ENCODE measurements around the gene ATAD5.
"Not testable (repeated sequence)": the region's sequence is repeated elsewhere in the genome, so short reads cannot be mapped to it uniquely, and the experiment has no call there.

Gene ATAD5

GRCh38 chr17:30910151-30910550 lies 78.4 kb downstream of the ATAD5 start:
- DNase-seq (ENCODE audit: low read depth in 3 of 3) = not testable (repeated sequence)

DNA sequence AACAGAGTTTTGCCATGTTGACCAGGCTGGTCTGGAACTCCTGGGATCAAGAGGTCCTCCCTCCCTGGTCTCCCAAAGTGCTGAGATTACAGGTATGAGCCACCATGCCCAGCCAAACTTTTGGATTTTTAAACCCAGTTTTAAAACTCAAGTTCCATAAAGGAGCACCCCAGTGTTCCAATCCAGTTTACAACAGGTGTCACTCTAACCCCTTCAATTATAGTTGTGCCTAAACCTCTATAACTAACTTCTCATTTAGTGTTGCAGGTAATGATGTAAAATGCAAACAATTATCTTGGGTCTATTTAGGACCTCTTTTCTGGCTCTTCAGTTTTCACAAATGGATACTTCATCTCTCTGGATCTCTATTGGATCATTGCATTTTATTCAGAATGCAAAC lies 82.2 kb downstream of the ATAD5 start:
- DNase-seq (ENCODE audit: low read depth in 3 of 3) = no peak

DNA sequence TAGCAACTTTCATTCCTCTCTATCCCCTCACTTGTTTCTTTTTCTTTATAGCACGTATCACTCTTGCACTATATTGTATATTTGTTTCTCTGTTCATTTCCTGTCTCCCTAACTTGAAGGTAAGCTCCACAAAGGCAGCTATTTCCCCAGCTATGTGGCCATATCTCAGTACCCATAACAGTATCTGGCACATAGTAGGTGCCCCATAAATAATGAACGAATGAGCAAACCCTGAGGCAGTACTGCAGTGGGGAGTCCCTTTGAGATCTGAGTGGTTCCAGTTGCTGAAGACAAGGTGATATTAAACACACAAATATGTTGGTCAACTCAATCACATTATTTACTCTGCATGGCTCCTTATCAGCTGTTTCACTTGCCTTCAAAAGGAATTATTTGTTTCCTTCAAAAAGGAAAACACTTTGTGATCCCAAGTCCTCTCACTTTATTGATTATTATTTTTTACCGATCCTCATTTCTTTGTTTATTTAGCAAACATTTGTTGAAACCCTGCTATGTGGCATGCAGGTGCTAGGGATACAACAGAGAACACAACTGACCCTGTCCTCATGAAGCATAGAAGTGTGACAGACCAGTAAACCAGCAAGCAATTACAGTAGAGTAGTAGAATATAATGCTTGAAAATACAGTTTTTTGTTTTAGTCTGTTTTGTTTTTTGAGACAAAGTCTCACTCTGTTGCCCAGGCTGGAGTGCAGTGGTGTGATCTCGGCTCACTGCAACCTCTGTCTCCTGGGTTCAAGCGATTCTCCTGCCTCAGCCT lies 84.3 kb downstream of the ATAD5 start:
- DNase-seq (ENCODE audit: low read depth in 3 of 3) = no peak

DNA sequence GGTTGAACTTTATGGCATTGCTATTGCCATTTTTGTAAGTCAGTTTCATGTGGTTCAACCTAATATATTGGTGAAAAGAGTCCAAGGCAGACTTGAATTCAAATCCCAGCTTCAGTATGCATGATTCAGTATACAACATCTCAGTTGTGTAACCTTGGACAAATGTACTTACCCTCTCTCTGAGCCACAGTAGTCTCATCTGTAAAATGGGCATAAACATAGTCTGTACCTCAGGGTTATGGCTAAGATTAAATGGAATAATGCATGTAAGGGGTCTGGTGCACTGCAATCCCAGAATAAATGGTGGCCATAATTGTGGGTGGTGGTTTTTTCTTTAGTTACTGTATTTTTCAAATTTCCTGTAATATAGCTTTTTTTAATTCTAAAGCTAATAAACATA lies 85.3 kb downstream of the ATAD5 start:
- no peak for DNase-seq (ENCODE audit: low read depth in 3 of 3)

GRCh38 chr17:30920282-30920681 lies 88.5 kb downstream of the ATAD5 start:
- DNase-seq (ENCODE audit: low read depth in 3 of 3) = no peak

DNA sequence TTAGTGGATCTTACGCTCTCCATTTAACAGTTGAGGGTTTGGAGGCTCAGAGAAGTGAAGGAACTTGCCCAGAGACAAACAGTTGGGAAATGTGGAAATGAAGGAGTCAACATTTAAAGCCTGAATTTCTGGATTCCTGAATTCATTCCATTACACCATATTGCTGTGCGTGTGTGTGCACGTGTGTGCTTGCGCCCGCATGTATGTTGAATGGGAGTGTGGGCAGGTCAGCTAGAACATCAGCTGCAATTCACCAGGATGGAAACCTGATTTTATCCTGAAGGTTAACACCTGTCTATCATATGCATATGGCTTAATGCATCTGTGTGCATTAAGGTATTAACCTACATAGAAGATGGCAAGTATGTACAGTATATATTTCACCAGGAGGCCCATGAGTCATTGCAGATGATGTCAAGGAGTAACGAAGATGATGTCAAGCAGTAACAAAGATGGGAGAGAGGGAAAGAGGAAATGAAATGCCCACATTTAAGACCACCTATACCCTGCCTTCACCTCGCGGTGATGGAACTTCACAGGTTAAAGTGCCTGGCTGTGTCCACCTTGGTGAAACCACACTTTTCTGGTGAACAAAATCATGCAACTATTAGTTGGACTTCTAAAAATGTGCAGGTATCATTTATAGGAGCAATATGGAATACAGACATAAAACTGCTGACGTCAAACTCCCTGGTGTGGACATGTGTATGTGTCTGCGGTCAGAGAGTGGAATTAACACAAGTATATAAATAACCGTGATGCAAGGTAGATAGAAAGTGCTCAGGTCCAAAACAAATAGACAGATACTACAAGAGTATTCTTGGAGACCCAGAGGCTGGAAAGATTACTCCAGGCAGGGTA lies 89.1 kb downstream of the ATAD5 start:
- DNase-seq (ENCODE audit: low read depth in 3 of 3) = no peak

GRCh38 chr17:30921544-30922196 lies 89.9 kb downstream of the ATAD5 start, which contains the start of gene ADAP2:
Gene ADAP2, plus strand, starts transcription at chr17:30921945. Its CDS starts 70 bp downstream, at chr17:30922015.
- DNase-seq (ENCODE audit: low read depth in 3 of 3) = no peak

DNA sequence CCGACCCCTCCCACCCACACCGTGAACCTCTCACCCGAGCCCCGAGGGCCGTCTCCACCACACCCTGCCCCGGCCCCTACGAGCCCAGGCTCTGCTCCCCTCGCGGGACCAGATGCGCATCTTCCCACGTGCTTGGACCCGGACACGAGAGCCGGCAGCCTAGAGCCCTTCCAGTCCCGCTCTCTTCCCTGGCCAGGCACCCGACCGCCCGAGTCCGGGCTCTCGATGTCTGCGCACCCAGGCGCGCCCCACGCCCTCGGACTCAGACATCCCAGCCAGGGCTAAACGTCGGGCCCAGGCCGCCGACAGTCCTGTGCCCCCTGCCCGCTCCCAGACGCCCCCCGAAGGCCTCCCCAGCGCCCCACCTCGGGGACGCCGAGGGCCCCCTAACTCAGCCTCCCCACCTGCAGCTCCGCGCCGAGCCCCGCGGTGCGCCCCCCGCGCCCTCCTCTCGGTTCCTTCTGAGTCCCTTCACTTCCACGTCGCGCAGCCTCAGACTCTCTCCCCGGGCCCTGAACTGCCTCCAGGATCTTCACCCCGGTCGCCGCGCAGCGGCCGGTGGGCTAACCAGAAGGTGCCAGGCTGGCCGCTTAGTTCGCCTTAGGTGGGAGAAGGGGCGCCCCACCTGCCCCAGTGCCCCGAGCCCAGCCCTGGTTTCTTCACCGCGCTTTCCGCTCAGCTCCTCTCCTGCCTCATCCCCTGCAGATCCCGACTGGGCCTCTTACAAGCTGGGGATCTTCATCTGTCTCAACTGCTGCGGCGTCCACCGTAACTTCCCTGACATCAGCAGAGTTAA lies 90.7 kb downstream of the ATAD5 start:
- no peak for DNase-seq (ENCODE audit: low read depth in 3 of 3)

- DNase-seq (ENCODE audit: low read depth in 3 of 3) = no peak
Observed at GRCh38 chr17:30924341-30924740, 92.6 kb downstream of the ATAD5 start.

GRCh38 chr17:30926516-30926915 lies 94.8 kb downstream of the ATAD5 start:
- no peak for DNase-seq (ENCODE audit: low read depth in 3 of 3)

GRCh38 chr17:30927756-30928155 lies 96.0 kb downstream of the ATAD5 start:
- no peak for DNase-seq (ENCODE audit: low read depth in 3 of 3)

- no peak for DNase-seq (ENCODE audit: low read depth in 3 of 3)
Observed at GRCh38 chr17:30928584-30928983, 96.8 kb downstream of the ATAD5 start.

DNA sequence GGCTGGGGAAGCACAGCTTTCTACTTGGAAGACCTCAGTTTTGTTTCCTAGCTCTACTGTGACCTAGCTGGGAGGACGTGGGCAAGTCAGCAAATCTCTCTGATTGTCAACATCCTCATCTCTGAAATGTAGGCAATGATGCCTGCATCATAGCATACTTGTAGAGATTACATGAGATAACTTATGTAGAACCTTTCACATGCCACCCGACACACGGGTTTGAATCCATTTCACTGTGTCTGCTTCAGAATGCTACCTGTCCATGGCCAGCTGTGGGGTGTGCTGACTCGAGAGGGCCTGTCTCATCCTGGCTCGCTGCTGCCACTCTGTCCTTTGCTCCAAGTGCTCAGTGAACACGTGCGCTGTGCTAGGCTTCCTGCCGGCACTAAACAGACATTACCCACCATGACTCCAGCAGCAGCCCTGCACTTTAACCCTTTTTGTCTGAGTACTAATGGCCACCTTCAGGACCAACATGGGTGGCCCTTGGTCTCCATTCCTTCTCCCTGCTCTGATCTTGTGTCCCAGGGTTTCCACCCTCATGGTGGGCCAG lies 97.4 kb downstream of the ATAD5 start:
- DNase-seq (ENCODE audit: low read depth in 3 of 3) = no peak

DNA sequence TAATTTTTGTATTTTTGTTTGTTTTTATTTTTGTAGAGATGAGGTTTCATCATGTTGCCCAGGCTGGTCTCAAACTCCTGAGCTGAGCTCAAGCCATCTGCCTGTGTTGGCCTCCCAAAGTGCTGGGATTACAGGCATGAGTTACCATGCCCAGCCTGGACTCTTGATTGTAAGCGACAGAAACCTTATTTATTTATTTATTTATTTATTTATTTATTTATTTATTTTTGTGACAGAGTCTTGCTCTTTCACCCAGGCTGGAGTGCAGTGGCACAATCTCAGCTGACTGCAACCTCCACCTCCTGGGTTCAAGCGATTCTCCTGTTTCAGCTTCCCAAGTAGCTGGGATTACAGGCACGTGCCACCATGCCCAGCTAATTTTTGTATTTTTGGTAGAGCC lies 98.1 kb downstream of the ATAD5 start:
- not testable (repeated sequence) for DNase-seq (ENCODE audit: low read depth in 3 of 3)

- no peak for DNase-seq (ENCODE audit: low read depth in 3 of 3)
Observed at GRCh38 chr17:30930495-30930894, 98.7 kb downstream of the ATAD5 start.

DNA sequence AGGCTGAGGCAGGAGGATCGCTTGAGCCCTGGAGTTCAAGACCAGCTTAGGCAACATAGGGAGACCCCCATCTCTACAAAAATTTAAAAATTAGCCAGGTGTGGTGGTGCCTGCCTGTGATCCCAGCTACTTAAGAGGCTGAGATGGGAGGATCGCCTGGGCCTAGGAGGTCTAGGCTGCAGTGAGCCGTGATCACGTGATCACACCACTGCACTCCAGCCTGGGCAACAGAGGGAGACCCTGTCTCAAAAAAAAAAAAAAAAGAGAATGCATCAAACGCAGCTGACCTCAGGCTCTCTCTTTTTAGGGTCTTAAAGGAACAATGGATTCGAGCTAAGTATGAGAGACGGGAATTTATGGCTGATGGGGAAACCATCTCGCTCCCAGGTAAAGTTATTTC lies 99.8 kb downstream of the ATAD5 start:
- not testable (repeated sequence) for DNase-seq (ENCODE audit: low read depth in 3 of 3)

DNA sequence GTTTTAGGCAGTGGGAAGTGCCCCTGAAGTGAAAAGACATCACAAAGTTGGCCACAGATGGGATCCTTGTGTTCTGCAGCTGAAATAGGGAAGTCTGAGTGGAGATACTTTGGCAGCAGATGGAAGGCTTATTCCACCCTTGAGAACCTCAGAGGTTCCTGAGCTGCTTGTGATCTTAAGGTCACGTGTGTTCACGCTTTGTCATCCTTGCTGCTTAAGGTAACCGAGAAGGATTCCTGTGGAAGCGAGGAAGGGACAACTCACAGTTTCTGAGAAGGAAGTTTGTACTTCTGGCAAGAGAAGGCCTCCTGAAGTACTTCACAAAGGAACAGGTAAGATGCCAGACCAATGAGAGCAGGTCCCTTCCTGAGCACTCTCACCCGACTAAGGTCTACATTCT lies 102.2 kb downstream of the ATAD5 start:
- DNase-seq (ENCODE audit: low read depth in 3 of 3) = no peak

- no peak for DNase-seq (ENCODE audit: low read depth in 3 of 3)
Observed at GRCh38 chr17:30939051-30939689, 107.4 kb downstream of the ATAD5 start.

DNA sequence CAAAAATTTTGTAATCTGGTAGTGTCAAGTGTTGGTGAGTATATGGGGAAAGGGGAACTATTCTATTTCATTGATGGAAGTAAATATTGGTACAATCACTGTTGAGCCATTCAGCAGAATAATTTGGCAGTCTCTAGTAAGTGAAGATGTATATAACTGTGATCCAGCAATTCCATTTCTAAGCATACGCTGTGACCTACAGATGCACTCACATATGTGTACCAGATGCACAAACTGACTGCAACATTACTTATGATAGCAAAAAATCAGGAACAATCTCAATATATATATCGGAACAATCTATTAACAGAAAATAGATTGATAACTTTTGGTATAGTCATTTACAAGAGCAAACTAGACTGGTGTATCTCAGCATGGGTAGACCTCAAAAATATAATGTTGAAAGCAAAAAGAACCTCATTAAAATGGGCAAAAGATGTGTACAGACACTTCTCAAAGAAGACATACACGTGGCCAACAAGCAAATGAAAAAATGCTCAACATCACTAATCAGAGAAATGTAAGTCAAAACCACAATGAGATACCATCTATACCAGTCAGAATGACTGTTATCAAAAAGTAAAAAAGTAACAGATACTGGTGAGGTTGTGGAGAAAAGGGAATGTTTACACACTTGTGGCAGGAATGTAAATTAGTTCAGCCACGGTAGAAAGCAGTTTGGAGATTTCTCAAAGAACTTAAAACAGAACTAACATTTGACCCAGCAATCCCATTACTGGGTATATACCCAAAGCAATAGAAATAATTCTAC lies 110.7 kb downstream of the ATAD5 start:
- no peak for DNase-seq (ENCODE audit: low read depth in 3 of 3)
